Tibial nerve (tissue), 4 donors: Measurements from ENCODE around the gene RAB4B.

Source experiments
- EP300 ChIP-seq, 2 donors: sonication (generic); formaldehyde crosslinking; IDR thresholded peaks; one replicate each; pipeline ENCODE4 v1.6.1; 2017; ENCODE audit warnings: antibody characterized with exemption in 2 of 2, mild to moderate bottlenecking in 1 of 2
- POLR2A ChIP-seq, 2 donors: fragments of 450-650 bp; IDR thresholded peaks; one replicate each; pipeline ENCODE4 v1.6.1; 2017; ENCODE audit warnings: antibody characterized with exemption in 2 of 2, mild to moderate bottlenecking in 2 of 2, moderate library complexity in 2 of 2
- TF ChIP-seq, protein P1 (sequence below), 5 experiments: fragments of 200-600 bp in 3 of 5; fragments of 450-650 bp in 2 of 5; sonication (generic) in 3 of 5; IDR thresholded peaks; one replicate each; pipeline ENCODE4 v1.5.1; 2016 to 2019; ENCODE audit warnings: antibody characterized with exemption in 5 of 5, mild to moderate bottlenecking in 3 of 5, moderate library complexity in 2 of 5

GRCh38 chr19:40827386-40828247 lies 49.6 kb downstream of the RAB4B start:
- TF ChIP-seq, protein P1, sequence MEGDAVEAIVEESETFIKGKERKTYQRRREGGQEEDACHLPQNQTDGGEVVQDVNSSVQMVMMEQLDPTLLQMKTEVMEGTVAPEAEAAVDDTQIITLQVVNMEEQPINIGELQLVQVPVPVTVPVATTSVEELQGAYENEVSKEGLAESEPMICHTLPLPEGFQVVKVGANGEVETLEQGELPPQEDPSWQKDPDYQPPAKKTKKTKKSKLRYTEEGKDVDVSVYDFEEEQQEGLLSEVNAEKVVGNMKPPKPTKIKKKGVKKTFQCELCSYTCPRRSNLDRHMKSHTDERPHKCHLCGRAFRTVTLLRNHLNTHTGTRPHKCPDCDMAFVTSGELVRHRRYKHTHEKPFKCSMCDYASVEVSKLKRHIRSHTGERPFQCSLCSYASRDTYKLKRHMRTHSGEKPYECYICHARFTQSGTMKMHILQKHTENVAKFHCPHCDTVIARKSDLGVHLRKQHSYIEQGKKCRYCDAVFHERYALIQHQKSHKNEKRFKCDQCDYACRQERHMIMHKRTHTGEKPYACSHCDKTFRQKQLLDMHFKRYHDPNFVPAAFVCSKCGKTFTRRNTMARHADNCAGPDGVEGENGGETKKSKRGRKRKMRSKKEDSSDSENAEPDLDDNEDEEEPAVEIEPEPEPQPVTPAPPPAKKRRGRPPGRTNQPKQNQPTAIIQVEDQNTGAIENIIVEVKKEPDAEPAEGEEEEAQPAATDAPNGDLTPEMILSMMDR (IDR thresholded peaks at IDR 0.05), result no peak
- TF ChIP-seq EP300 (IDR thresholded peaks at IDR 0.05) (no peak), POLR2A (IDR thresholded peaks at IDR 0.05) (no peak)
